Keratinocyte (primary cell): ENCODE results near the gene SETD2. TPM values are rescaled to one million over a fixed set of nuclear protein-coding genes. Genes with fewer than 3 reads are reported as not detected.
A peak's percentile ranks its signal among the peaks of the same experiment; 100 is the strongest.

Experiments
- DNase-seq: peaks from one replicate; pipeline ENCODE4 v3.0.0-alpha.2; 2011; ENCODE audit warnings: low read depth, missing footprints, low spot score
- FAIRE-seq: peaks from 2 replicates; lab custom pipeline; 2011; peaks lifted over from hg19 to GRCh38; lab: Jason Lieb, UNC
- H2AFZ ChIP-seq: 2 replicates; pipeline ENCODE4 v1.6.0; 2012; ENCODE audit warnings: low read length, control low read depth, inconsistent platforms; ENCODE audit not compliant: control insufficient read depth
- H3K27ac ChIP-seq: 2 replicates; pipeline ENCODE4 v1.5.1; 2011; ENCODE audit warnings: low read length; ENCODE audit not compliant: control insufficient read depth, insufficient read depth
- H3K27me3 ChIP-seq: 3 replicates; pipeline ENCODE4 v1.6.0; 2011; ENCODE audit warnings: low read length; ENCODE audit not compliant: control insufficient read depth, insufficient read depth; ENCODE audit errors: extremely low read depth
- H3K36me3 ChIP-seq, 2 experiments: 2 replicates in 1 of 2; 3 replicates in 1 of 2; pipeline ENCODE4 v1.5.1; 2011; ENCODE audit warnings: low read length in 2 of 2, mild to moderate bottlenecking in 1 of 2; ENCODE audit not compliant: control insufficient read depth in 2 of 2, insufficient read depth in 2 of 2; ENCODE audit errors: extremely low read depth in 1 of 2
- H3K4me1 ChIP-seq: 3 replicates; pipeline ENCODE4 v1.5.1; 2011; ENCODE audit warnings: low read length; ENCODE audit not compliant: control insufficient read depth, insufficient read depth; ENCODE audit errors: extremely low read depth
- H3K4me2 ChIP-seq: 3 replicates; pipeline ENCODE4 v1.6.0; 2011; ENCODE audit warnings: low read depth, low read length; ENCODE audit not compliant: control insufficient read depth, insufficient read depth; ENCODE audit errors: extremely low read depth
- H3K4me3 ChIP-seq, 3 experiments: fragments of 200-600 bp in 1 of 3; sonication (generic) in 1 of 3; 2 replicates in 2 of 3; 3 replicates in 1 of 3; pipeline ENCODE4 v1.5.1; 2011 to 2016; ENCODE audit warnings: low read length in 3 of 3, mild to moderate bottlenecking in 3 of 3, control low read depth in 2 of 3, inconsistent platforms in 1 of 3, low read depth in 1 of 3, mixed read lengths in 1 of 3, mixed run types in 1 of 3, moderate library complexity in 1 of 3; ENCODE audit not compliant: control insufficient read depth in 2 of 3, insufficient read depth in 2 of 3; ENCODE audit errors: extremely low read depth in 1 of 3
- H3K79me2 ChIP-seq: 2 replicates; pipeline ENCODE4 v1.6.0; 2012; ENCODE audit warnings: low read length; ENCODE audit not compliant: control insufficient read depth, insufficient read depth
- H3K9ac ChIP-seq: 3 replicates; pipeline ENCODE4 v1.6.0; 2011; ENCODE audit warnings: low read length; ENCODE audit not compliant: control insufficient read depth, insufficient read depth; ENCODE audit errors: extremely low read depth
- H3K9me1 ChIP-seq: 3 replicates; pipeline ENCODE4 v1.6.0; 2011; ENCODE audit warnings: low read length; ENCODE audit not compliant: control insufficient read depth, insufficient read depth; ENCODE audit errors: extremely low read depth
- H3K9me3 ChIP-seq: 2 replicates; pipeline ENCODE4 v1.5.1; 2012; ENCODE audit warnings: low read depth, low read length; ENCODE audit not compliant: control insufficient read depth
- H4K20me1 ChIP-seq: 3 replicates; pipeline ENCODE4 v1.6.0; 2011; ENCODE audit warnings: low read length; ENCODE audit not compliant: control insufficient read depth, insufficient read depth; ENCODE audit errors: extremely low read depth
- EZH2 ChIP-seq: IDR thresholded peaks from one replicate; pipeline ENCODE4 v1.6.1; 2012; ENCODE audit warnings: inconsistent platforms, mild to moderate bottlenecking, low read length, moderate library complexity
- dilution Hi-C: fragments of 300-500 bp; cut with MboI; formaldehyde crosslinking; loops from one replicate; pipeline ENCODE4 v1.7.0; 2020; ENCODE audit warnings: low sequenced_read_pairs; ENCODE audit not compliant: extremely low pct_ligation_motif_present
- polyA plus RNA-seq, 5 experiments: library from polyadenylated mRNA; depleted of rRNA in 3 of 5; stranded (reverse) in 3 of 5; stranded (forward) in 1 of 5; unstranded in 1 of 5; fragments of >200 nt; gene quantifications; 1 replicate in 1 of 5; 2 replicates in 3 of 5; 3 replicates in 1 of 5; pipeline versions ENCODE4 v1.2.1 to v1.2.3, GENCODE V29; 2011 to 2012; ENCODE audit warnings: missing spikeins in 2 of 5, low read depth in 1 of 5, low replicate concordance in 1 of 5
- TF ChIP-seq, protein P1 (sequence below), 3 experiments: IDR thresholded peaks in 1 of 3; conservative IDR thresholded peaks in 1 of 3; optimal IDR thresholded peaks in 1 of 3; 2 replicates in 2 of 3; 3 replicates in 1 of 3; pipeline versions ENCODE3 to v1.5.1; 2011; ENCODE audit warnings: low read length in 3 of 3, mild to moderate bottlenecking in 3 of 3, moderate library complexity in 2 of 3, control low read depth in 1 of 3, inconsistent platforms in 1 of 3; ENCODE audit not compliant: insufficient read depth in 2 of 3; ENCODE audit errors: extremely low read depth in 1 of 3

SETD2 gene
- polyA plus RNA-seq, 1 donor (not counting 4 experiments of a cell fraction or from before 2014, with no cell fraction given), result 23.3 TPM

DNA sequence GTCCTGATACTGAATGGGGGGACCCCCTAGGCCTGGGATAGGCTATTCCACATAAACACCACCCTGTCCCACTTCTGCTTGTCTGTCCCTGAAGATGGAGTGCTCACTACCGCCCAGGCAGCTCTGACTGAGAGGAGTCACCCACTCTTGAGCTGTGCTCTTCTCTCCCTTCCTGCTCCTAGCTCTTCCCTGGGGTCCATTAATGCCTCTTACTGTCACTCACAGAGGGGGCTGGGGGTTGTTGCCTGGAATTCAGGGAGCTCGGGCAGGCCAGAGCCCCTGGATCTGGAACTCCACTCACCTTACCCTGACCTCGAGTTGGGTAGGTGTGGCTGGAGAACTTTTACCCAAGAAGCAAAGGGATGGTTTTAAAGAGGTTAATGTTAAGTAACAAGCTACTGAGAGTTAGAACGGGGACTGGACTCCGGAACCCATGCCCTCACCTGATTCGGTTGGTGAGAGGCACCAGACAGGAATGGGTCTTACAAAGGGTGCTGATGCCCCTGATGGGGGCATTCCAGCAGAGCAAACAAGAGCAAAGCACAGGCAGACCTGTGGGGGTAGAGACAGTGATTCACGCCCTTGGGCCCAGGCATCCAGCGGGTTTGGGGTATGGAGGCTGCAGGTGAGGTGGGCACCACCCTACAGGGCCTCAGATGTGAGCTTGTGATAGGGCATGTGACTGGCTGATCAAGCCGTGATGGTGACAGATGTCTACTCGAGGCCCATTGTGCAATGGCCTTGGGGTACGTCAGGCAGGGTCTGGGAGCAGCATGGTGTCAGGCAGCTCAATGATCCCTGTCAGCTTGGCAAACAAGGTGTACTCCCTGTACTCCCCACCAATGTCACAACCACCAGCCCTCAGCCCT lies 179.1 kb downstream of the SETD2 start:
- FAIRE-seq, result no peak
- H3K4me1 ChIP-seq, result peaks cover 56% of the 10 kb centered on the region

DNA sequence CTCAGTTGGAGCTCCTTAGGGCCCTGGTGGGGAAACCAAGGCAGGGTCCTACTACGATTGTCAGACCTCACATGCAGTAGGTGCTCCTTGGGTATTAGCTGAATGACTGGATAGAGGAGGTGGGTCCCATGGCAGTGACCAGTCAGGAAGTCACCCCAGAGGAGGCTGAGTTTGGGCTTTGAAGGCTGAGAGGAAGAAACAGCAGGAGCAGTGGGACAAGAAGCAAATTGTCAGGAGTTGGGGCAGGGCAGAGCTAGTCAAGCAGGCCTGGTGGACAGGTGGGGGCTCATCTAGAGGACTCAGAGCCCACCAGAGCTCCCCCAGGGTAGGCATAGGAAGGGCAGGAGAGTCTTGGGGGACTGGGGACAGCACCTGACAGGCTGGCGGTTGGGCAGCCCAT lies 181.4 kb downstream of the SETD2 start:
- Histone ChIP-seq H2AFZ (no peak overlapping the region), H4K20me1 (no peaks in the 10 kb centered on the region), H3K27me3 (no peaks in the 10 kb centered on the region), H3K4me3 (no peak overlapping the region), H3K4me1 (peaks cover 61% of the 10 kb centered on the region), H3K9me3 (no peaks in the 10 kb centered on the region), H3K79me2 (peaks cover 22% of the 10 kb centered on the region), H3K9me1 (no peaks in the 10 kb centered on the region), H3K27ac (peak overlapping the region; percentile 13), H3K4me2 (peak overlapping the region; percentile 54), H3K36me3 (peaks cover 0 to 2% of the 10 kb centered on the region in 2 experiments), H3K9ac (peak overlapping the region; percentile 37)
- DNase-seq (no peak), FAIRE-seq (no peak)
- TF ChIP-seq, protein P1, sequence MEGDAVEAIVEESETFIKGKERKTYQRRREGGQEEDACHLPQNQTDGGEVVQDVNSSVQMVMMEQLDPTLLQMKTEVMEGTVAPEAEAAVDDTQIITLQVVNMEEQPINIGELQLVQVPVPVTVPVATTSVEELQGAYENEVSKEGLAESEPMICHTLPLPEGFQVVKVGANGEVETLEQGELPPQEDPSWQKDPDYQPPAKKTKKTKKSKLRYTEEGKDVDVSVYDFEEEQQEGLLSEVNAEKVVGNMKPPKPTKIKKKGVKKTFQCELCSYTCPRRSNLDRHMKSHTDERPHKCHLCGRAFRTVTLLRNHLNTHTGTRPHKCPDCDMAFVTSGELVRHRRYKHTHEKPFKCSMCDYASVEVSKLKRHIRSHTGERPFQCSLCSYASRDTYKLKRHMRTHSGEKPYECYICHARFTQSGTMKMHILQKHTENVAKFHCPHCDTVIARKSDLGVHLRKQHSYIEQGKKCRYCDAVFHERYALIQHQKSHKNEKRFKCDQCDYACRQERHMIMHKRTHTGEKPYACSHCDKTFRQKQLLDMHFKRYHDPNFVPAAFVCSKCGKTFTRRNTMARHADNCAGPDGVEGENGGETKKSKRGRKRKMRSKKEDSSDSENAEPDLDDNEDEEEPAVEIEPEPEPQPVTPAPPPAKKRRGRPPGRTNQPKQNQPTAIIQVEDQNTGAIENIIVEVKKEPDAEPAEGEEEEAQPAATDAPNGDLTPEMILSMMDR (optimal IDR thresholded peaks at IDR 0.05 in 1 of 3, IDR thresholded peaks at IDR 0.05 in 1 of 3, conservative IDR thresholded peaks at IDR 0.05 in 1 of 3; ENCODE audit: extremely low read depth in 1 of 3, insufficient read depth in 2 of 3, low read length in 3 of 3), result no peak
- TF ChIP-seq EZH2, result no peak
- dilution Hi-C loops, result no loop called here

More for the DNA sequence above, 179.1 kb downstream of the SETD2 start:
- no peaks in the 10 kb centered on the region for H3K27me3 ChIP-seq
- H3K9me3 ChIP-seq, result no peaks in the 10 kb centered on the region
- no peaks in the 10 kb centered on the region for H4K20me1 ChIP-seq
- TF ChIP-seq EZH2, result no peak
- TF ChIP-seq, protein P1 (optimal IDR thresholded peaks at IDR 0.05 in 1 of 3, IDR thresholded peaks at IDR 0.05 in 1 of 3, conservative IDR thresholded peaks at IDR 0.05 in 1 of 3; ENCODE audit: extremely low read depth in 1 of 3, insufficient read depth in 2 of 3, low read length in 3 of 3), result no peak
- H3K36me3 ChIP-seq, result peaks cover 3 to 7% of the 10 kb centered on the region in 2 experiments
- dilution Hi-C loops, result no loop called here
- H3K9me1 ChIP-seq, result no peaks in the 10 kb centered on the region
- H3K27ac ChIP-seq, result no peak overlapping the region
- no peak overlapping the region for H3K4me3 ChIP-seq
- H3K79me2 ChIP-seq, result peaks cover 22% of the 10 kb centered on the region
- DNase-seq, result no peak
- no peak overlapping the region for H2AFZ ChIP-seq
- no peak overlapping the region for H3K4me2 ChIP-seq
- H3K9ac ChIP-seq, result no peak overlapping the region
